Stomach smooth muscle (tissue), 2 donors: Measurements from ENCODE around the gene IZUMO1.
"Not testable (repeated sequence)": the region's sequence is repeated elsewhere in the genome, so short reads cannot be mapped to it uniquely, and the experiment has no call there.

Source experiments
- H3K27ac ChIP-seq: one replicate; pipeline ENCODE4 v1.7.0; 2013; ENCODE audit warnings: mild to moderate bottlenecking, low read length, inconsistent platforms
- H3K27me3 ChIP-seq, 2 donors: one replicate each; pipeline ENCODE4 v1.7.0; 2013; ENCODE audit warnings: low read length in 2 of 2; ENCODE audit not compliant: insufficient read depth in 2 of 2, control insufficient read depth in 1 of 2
- H3K36me3 ChIP-seq, 2 donors: one replicate each; pipeline ENCODE4 v1.7.0; 2013; ENCODE audit warnings: low read length in 2 of 2; ENCODE audit not compliant: control insufficient read depth in 2 of 2, insufficient read depth in 2 of 2
- H3K4me1 ChIP-seq: one replicate; pipeline ENCODE4 v1.7.0; 2013; ENCODE audit warnings: low read length; ENCODE audit not compliant: control insufficient read depth, insufficient read depth
- H3K4me3 ChIP-seq, 2 donors: one replicate each; pipeline ENCODE4 v1.7.0; 2013; ENCODE audit warnings: low read length in 2 of 2
- H3K9ac ChIP-seq, 2 donors: one replicate each; pipeline ENCODE4 v1.7.0; 2013; ENCODE audit warnings: low read length in 2 of 2, mild to moderate bottlenecking in 1 of 2
- H3K9me3 ChIP-seq, 2 donors: one replicate each; pipeline ENCODE4 v1.7.0; 2013; ENCODE audit warnings: low read length in 2 of 2; ENCODE audit not compliant: control insufficient read depth in 2 of 2
- donor health status: healthy.
- donor health status: Pancreatic carcinoma.

The IZUMO1 gene

DNA sequence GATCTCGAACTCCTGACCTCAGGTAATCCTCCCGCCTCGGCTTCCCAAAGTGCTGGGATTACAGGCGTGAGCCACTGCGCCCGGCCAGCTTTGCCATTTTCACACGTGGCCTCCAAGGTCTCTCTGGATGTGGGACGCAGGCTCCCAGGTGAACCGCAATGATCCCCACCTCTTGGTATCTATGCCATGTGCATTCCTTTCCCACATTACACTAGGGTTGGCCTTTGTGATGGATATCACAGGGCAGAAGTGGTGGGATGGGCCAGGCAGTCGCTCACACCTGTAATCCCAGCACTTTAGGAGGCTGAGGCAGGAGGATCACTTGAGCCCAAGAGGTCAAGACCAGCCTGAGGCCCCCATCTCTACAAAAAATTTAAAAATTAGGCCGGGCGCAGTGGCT is 31.0 kb upstream of the IZUMO1 start:
- Histone ChIP-seq H3K4me3 (no peak overlapping the region), H3K4me1 (peaks cover 4% of the 10 kb centered on the region), H3K27ac (no peak overlapping the region)

GRCh38 chr19:48777139-48777538 is 30.4 kb upstream of the IZUMO1 start:
- Histone ChIP-seq H3K36me3 (no peaks in the 10 kb centered on the region), H3K9me3 (no peaks in the 10 kb centered on the region), H3K9ac (no peak overlapping the region), H3K27ac (no peak overlapping the region), H3K27me3 (peaks cover 0 to 2% of the 10 kb centered on the region in 2 donors), H3K4me3 (no peak overlapping the region), H3K4me1 (peaks cover 4% of the 10 kb centered on the region)

More for the DNA sequence above, 31.0 kb upstream of the IZUMO1 start:
- Histone ChIP-seq H3K27me3 (no peaks in the 10 kb centered on the region), H3K9me3 (no peaks in the 10 kb centered on the region), H3K36me3 (no peaks in the 10 kb centered on the region), H3K9ac (no peak overlapping the region)

DNA sequence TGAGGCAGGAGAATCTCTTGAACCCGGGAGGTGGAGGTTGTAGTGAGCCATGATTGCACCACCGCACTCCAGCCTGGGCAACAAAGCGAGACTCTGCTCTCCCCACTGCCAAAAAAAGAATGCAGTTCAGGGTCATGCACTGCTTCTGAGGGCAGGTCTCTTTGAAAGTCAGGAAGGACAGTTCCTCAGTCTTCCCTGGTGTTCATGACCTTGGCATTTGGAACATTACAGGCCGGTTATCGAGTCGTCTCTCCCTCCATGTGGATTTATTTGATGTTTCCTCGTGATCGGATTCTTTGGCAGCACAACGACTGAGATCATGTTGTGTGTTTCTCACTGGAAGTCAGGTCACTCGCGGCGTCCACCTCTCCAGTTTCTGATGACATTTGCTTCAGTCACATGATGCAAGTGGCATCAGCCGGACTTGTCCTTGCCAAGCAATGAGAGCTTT is 25.8 kb upstream of the IZUMO1 start:
- no peak overlapping the region for H3K27ac ChIP-seq
- H3K4me1 ChIP-seq = no peaks in the 10 kb centered on the region
- H3K9me3 ChIP-seq = no peaks in the 10 kb centered on the region
- no peaks in the 10 kb centered on the region for H3K36me3 ChIP-seq
- H3K27me3 ChIP-seq = peaks cover 0 to 2% of the 10 kb centered on the region in 2 donors
- H3K9ac ChIP-seq = no peak overlapping the region
- H3K4me3 ChIP-seq = no peak overlapping the region

DNA sequence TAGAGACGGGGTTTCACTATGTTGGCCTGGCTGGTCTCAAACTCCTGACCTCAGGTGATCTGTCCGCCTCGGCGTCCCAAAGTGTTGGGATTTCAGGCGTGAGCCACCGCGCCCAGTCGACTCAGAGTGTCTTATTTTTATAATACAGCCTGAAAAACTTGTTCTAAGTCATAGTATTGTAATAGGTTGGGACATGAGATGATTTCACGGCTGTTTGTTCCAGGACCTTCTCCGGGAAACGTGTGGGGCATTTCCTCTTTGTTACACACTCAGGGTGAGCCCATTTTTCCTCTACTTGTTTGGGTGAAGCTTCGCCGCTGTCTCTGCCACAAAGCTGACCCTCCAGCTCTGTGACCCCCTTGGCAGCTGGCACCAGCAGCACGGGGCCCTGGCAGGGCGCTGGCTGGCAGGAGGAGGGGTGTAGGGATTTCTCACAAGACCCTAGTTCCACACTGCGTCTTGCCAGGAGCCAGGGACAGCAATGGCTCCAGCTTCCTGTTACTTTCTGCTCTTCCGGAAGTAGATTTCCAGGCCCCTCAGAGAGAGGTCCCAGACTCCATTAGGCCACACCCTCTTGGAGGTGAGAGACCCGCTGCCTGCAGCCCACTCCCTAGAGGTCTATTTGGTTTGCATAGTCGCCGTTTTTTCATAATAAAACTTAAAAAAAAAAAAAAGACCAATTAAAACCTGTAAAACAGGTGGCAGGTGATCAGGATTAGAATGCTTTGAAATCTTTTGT is 24.2 kb upstream of the IZUMO1 start:
- no peaks in the 10 kb centered on the region for H3K9me3 ChIP-seq
- no peak overlapping the region for H3K27ac ChIP-seq
- no peaks in the 10 kb centered on the region for H3K4me1 ChIP-seq
- no peaks in the 10 kb centered on the region for H3K36me3 ChIP-seq
- H3K9ac ChIP-seq = no peak overlapping the region
- H3K4me3 ChIP-seq = no peak overlapping the region
- peaks cover 0 to 2% of the 10 kb centered on the region in 2 donors for H3K27me3 ChIP-seq

GRCh38 chr19:48770266-48770665 is 23.6 kb upstream of the IZUMO1 start:
- no peaks in the 10 kb centered on the region for H3K36me3 ChIP-seq
- no peak overlapping the region for H3K27ac ChIP-seq
- peaks cover 0 to 2% of the 10 kb centered on the region in 2 donors for H3K27me3 ChIP-seq
- no peaks in the 10 kb centered on the region for H3K9me3 ChIP-seq
- H3K9ac ChIP-seq = no peak overlapping the region
- H3K4me3 ChIP-seq = no peak overlapping the region
- H3K4me1 ChIP-seq = no peaks in the 10 kb centered on the region

- no peaks in the 10 kb centered on the region for H3K9me3 ChIP-seq
- H3K9ac ChIP-seq = no peak overlapping the region
- no peak overlapping the region for H3K27ac ChIP-seq
- H3K27me3 ChIP-seq = peaks cover 0 to 2% of the 10 kb centered on the region in 2 donors
- no peaks in the 10 kb centered on the region for H3K36me3 ChIP-seq
- H3K4me1 ChIP-seq = no peaks in the 10 kb centered on the region
- no peak overlapping the region for H3K4me3 ChIP-seq
These were observed 22.4 kb upstream of the IZUMO1 start for GRCh38 chr19:48768994-48769713.

- H3K27ac ChIP-seq, H3K9me3 ChIP-seq, H3K4me3 ChIP-seq, H3K4me1 ChIP-seq, H3K9ac ChIP-seq, H3K27me3 ChIP-seq, H3K36me3 ChIP-seq: not testable (repeated sequence)
These were observed 21.6 kb upstream of the IZUMO1 start for GRCh38 chr19:48768171-48768753.

- not testable (repeated sequence) for H3K4me3 ChIP-seq, H3K27me3 ChIP-seq, H3K9me3 ChIP-seq, H3K4me1 ChIP-seq, H3K9ac ChIP-seq, H3K27ac ChIP-seq, H3K36me3 ChIP-seq
These were observed 19.1 kb upstream of the IZUMO1 start for GRCh38 chr19:48765816-48766215.

GRCh38 chr19:48760504-48761205 is 13.9 kb upstream of the IZUMO1 start:
- Histone ChIP-seq H3K4me1 (no peaks in the 10 kb centered on the region), H3K36me3 (no peaks in the 10 kb centered on the region), H3K27ac (no peak overlapping the region), H3K9me3 (no peaks in the 10 kb centered on the region), H3K27me3 (no peaks in the 10 kb centered on the region), H3K4me3 (no peak overlapping the region), H3K9ac (no peak overlapping the region)

DNA sequence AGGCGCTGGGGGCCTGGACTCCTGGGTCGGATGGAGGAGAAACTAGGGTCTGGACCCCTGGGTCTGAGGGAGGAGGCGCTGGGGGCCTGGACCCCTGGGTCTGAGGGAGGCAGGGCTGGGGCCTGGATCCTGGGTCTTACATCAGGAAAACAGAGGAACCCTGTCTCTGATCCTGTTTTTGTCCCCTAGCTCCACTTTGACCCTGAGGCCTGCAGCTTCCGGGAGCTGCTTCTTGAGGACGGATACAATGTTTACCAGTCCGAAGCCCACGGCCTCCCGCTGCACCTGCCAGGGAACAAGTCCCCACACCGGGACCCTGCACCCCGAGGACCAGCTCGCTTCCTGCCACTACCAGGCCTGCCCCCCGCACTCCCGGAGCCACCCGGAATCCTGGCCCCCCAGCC is 11.0 kb upstream of the IZUMO1 start:
- Histone ChIP-seq H3K4me1 (no peaks in the 10 kb centered on the region), H3K27me3 (peaks cover 3 to 6% of the 10 kb centered on the region in 2 donors), H3K27ac (no peak overlapping the region), H3K36me3 (no peaks in the 10 kb centered on the region), H3K4me3 (no peak overlapping the region), H3K9me3 (no peaks in the 10 kb centered on the region), H3K9ac (no peak overlapping the region)
